Panc1 (cell line): Measurements from ENCODE around the gene C17orf67. TPM values are rescaled to one million over a fixed set of nuclear protein-coding genes. Genes with fewer than 3 reads are reported as not detected.

Experiments used
- ATAC-seq: fragments of 200-7000 bp; cut with Tn5 transposase; 2 replicates; pipeline ENCODE4 v1.9.1; 2020; ENCODE audit warnings: mild to moderate bottlenecking, moderate library complexity
- BruUV-seq: library from RNA; stranded (reverse); fragments of 400-500 nt; replicated peaks from 2 replicates; lab custom pipeline; 2021; lab: Mats Ljungman, UMichigan
- CTCF ChIA-PET: fragments of 300-600 bp; sonication (Branson Sonifier 250); formaldehyde crosslinking; loops from one replicate; lab custom pipeline; 2022; ENCODE audit warnings: antibody characterized with exemption; lab: Charles Lee
- POLR2A ChIA-PET: fragments of 300-600 bp; sonication (Branson Sonifier 250); formaldehyde crosslinking; loops from one replicate; lab custom pipeline; 2022; ENCODE audit warnings: antibody characterized with exemption; lab: Charles Lee
- DNase-seq: peaks from one replicate; pipeline ENCODE4 v3.0.0-alpha.2; 2010; ENCODE audit warnings: low read depth, low spot score
- H3K27ac ChIP-seq: 2 replicates; pipeline ENCODE4 v1.5.1; 2011; ENCODE audit warnings: mild to moderate bottlenecking, low read length, inconsistent platforms
- H3K27me3 ChIP-seq: fragments of 200-500 bp; sonication (Bioruptor generic); 2 replicates; pipeline ENCODE4 v1.6.0; 2014; ENCODE audit warnings: low read length, inconsistent platforms; ENCODE audit not compliant: control insufficient read depth, insufficient read depth
- H3K36me3 ChIP-seq: fragments of 200-500 bp; sonication (Bioruptor generic); 2 replicates; pipeline ENCODE4 v1.5.1; 2014; ENCODE audit warnings: inconsistent platforms, mild to moderate bottlenecking, low read length, moderate library complexity; ENCODE audit not compliant: control insufficient read depth, insufficient read depth
- H3K4me1 ChIP-seq: 2 replicates; pipeline ENCODE4 v1.5.1; 2011; ENCODE audit warnings: inconsistent platforms, mild to moderate bottlenecking, low read length, moderate library complexity; ENCODE audit not compliant: control insufficient read depth, insufficient read depth
- H3K4me3 ChIP-seq, 2 experiments: 2 replicates each; pipeline ENCODE4 v1.5.1; 2011 to 2012; ENCODE audit warnings: low read depth in 2 of 2, low read length in 2 of 2, mild to moderate bottlenecking in 2 of 2, inconsistent platforms in 1 of 2, moderate library complexity in 1 of 2
- H3K9me3 ChIP-seq: fragments of 200-500 bp; sonication (Bioruptor generic); 2 replicates; pipeline ENCODE4 v1.5.1; 2014; ENCODE audit warnings: low read depth, mild to moderate bottlenecking, inconsistent platforms, low read length, moderate library complexity; ENCODE audit not compliant: control insufficient read depth, insufficient read depth
- POLR2AphosphoS5 ChIP-seq: IDR thresholded peaks from 2 replicates; pipeline ENCODE4 v1.6.1; 2012; ENCODE audit warnings: mild to moderate bottlenecking, low read depth, low read length, moderate library complexity
- SIN3A ChIP-seq: IDR thresholded peaks from 2 replicates; pipeline ENCODE4 v1.6.1; 2012; ENCODE audit warnings: low read depth, mild to moderate bottlenecking, low read length, moderate library complexity, borderline replicate concordance; ENCODE audit not compliant: insufficient read depth
- TCF7L2 ChIP-seq: IDR thresholded peaks from 2 replicates; pipeline ENCODE4 v1.6.1; 2011; ENCODE audit warnings: mild to moderate bottlenecking, low read depth, low read length, inconsistent platforms
- in situ Hi-C: cut with HindIII; loops from 2 replicates; pipeline ENCODE4 v1.10.0; 2016; ENCODE audit warnings: low sequenced_read_pairs, low pct_unique_long_range_greater_than_20kb
- intact Hi-C: fragments of 100-400 bp; cut with micrococcal nuclease; formaldehyde crosslinking; loops from one replicate; pipeline ENCODE4 v1.10.0; 2022; ENCODE audit not compliant: unreplicated experiment
- total RNA-seq: library from RNA; stranded (reverse); gene quantifications from one replicate; pipeline ENCODE4 v1.2.1, GENCODE V29; 2021; ENCODE audit not compliant: unreplicated experiment
- TF ChIP-seq, protein P1 (sequence below): fragments of 450-650 bp; IDR thresholded peaks from 2 replicates; pipeline ENCODE4 v1.5.1; 2017; ENCODE audit warnings: mild to moderate bottlenecking
- TF ChIP-seq, protein P2 (sequence below), 2 experiments: IDR thresholded peaks; 2 replicates each; pipeline ENCODE4 v1.6.1; 2011 to 2012; ENCODE audit warnings: low read depth in 2 of 2, control low read depth in 1 of 2, low read length in 1 of 2, mild to moderate bottlenecking in 1 of 2, moderate library complexity in 1 of 2; ENCODE audit not compliant: insufficient read depth in 1 of 2

The C17orf67 gene
- total RNA-seq, 1 experiment from 2014 or later, result 3.4 TPM

DNA sequence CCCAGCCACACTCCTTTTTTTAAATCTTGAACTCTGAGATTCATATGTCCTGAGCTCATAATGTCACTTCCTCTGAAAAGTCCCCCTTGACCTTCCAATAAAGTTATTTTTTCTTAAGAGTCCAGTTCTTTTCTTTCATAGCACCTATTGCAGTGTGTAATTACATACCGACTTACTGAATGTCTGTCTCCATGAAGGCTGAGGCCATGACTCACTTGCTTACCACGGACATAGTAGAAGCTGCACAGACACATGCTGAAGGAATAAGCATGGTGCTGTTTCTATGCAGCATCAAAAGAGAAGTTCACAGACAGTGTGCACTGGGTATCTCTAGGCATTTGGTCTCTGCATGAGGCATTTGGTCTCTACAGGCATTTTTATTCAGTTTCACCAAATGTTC, 77.2 kb downstream of the C17orf67 start:
- ChIA-PET CTCF (interaction anchor here (0.7 to 0.9 kb wide), 2 partner anchors 16 to 35 kb away, joined by 3 to 4 read pairs; no protein-coding TSS in a partner anchor), POLR2A (no interaction called here)
- intact Hi-C loops (no loop called here), in situ Hi-C loops (no loop called here)
- TF ChIP-seq TCF7L2 (no peak), SIN3A (no peak), POLR2AphosphoS5 (no peak)
- TF ChIP-seq, protein P1, sequence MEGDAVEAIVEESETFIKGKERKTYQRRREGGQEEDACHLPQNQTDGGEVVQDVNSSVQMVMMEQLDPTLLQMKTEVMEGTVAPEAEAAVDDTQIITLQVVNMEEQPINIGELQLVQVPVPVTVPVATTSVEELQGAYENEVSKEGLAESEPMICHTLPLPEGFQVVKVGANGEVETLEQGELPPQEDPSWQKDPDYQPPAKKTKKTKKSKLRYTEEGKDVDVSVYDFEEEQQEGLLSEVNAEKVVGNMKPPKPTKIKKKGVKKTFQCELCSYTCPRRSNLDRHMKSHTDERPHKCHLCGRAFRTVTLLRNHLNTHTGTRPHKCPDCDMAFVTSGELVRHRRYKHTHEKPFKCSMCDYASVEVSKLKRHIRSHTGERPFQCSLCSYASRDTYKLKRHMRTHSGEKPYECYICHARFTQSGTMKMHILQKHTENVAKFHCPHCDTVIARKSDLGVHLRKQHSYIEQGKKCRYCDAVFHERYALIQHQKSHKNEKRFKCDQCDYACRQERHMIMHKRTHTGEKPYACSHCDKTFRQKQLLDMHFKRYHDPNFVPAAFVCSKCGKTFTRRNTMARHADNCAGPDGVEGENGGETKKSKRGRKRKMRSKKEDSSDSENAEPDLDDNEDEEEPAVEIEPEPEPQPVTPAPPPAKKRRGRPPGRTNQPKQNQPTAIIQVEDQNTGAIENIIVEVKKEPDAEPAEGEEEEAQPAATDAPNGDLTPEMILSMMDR, result no peak
- TF ChIP-seq, protein P2, sequence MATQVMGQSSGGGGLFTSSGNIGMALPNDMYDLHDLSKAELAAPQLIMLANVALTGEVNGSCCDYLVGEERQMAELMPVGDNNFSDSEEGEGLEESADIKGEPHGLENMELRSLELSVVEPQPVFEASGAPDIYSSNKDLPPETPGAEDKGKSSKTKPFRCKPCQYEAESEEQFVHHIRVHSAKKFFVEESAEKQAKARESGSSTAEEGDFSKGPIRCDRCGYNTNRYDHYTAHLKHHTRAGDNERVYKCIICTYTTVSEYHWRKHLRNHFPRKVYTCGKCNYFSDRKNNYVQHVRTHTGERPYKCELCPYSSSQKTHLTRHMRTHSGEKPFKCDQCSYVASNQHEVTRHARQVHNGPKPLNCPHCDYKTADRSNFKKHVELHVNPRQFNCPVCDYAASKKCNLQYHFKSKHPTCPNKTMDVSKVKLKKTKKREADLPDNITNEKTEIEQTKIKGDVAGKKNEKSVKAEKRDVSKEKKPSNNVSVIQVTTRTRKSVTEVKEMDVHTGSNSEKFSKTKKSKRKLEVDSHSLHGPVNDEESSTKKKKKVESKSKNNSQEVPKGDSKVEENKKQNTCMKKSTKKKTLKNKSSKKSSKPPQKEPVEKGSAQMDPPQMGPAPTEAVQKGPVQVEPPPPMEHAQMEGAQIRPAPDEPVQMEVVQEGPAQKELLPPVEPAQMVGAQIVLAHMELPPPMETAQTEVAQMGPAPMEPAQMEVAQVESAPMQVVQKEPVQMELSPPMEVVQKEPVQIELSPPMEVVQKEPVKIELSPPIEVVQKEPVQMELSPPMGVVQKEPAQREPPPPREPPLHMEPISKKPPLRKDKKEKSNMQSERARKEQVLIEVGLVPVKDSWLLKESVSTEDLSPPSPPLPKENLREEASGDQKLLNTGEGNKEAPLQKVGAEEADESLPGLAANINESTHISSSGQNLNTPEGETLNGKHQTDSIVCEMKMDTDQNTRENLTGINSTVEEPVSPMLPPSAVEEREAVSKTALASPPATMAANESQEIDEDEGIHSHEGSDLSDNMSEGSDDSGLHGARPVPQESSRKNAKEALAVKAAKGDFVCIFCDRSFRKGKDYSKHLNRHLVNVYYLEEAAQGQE (IDR thresholded peaks at IDR 0.05; ENCODE audit: insufficient read depth in 1 of 2, low read depth in 2 of 2, low read length in 1 of 2), result no peak
- H3K36me3 ChIP-seq, result no peaks in the 10 kb centered on the region
- ATAC-seq (peak; percentile 65; the same call in 1 of the 2 replicates), DNase-seq (no peak)
- H3K4me1 ChIP-seq, result peaks cover 3% of the 10 kb centered on the region; the same call in 1 of the 2 replicates
- no TSS peak for BruUV-seq
- H3K27ac ChIP-seq, result no peak overlapping the region
- H3K27me3 ChIP-seq, result no peaks in the 10 kb centered on the region
- H3K4me3 ChIP-seq, result no peak overlapping the region
- H3K9me3 ChIP-seq, result no peaks in the 10 kb centered on the region

DNA sequence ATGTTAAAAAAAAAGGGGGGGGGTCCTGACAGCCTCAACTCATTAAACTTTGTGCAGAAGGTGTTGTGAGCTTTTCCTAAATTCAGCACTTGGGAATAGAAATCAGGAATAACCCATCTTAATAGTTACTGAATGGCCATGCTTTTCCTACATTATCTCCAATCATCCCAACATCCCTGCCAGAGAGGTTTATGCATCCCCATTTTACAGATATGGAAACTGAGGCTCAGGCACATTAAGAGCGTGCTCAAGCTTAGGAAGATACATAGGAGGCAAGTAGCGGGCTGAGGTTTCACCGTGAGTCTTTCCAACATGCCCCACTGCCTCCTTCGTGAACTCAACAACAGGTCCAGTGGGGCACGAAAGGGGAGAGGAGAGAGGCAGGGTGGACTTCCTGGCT, 78.4 kb downstream of the C17orf67 start:
- in situ Hi-C loops (no loop called here), intact Hi-C loops (no loop called here)
- no peak overlapping the region for H3K27ac ChIP-seq
- no peak for ATAC-seq
- no peaks in the 10 kb centered on the region for H3K36me3 ChIP-seq
- TF ChIP-seq POLR2AphosphoS5 (no peak), SIN3A (no peak), TCF7L2 (no peak)
- TF ChIP-seq, protein P1, result no peak
- TF ChIP-seq, protein P2 (IDR thresholded peaks at IDR 0.05; ENCODE audit: insufficient read depth in 1 of 2, low read depth in 2 of 2, low read length in 1 of 2), result no peak
- BruUV-seq, result no TSS peak
- ChIA-PET POLR2A (no interaction called here), CTCF (interaction anchor here (0.7 kb wide), 2 partner anchors 492 to 620 kb away, joined by 3 to 8 read pairs; no protein-coding TSS in a partner anchor)
- no peaks in the 10 kb centered on the region for H3K9me3 ChIP-seq
- peaks cover 3% of the 10 kb centered on the region; the same call in 1 of the 2 replicates for H3K4me1 ChIP-seq
- DNase-seq, result no peak
- no peak overlapping the region for H3K4me3 ChIP-seq
- no peaks in the 10 kb centered on the region for H3K27me3 ChIP-seq
